Endothelial cell of umbilical vein (primary cell): ENCODE measurements around the gene ZNF681. TPM values are rescaled to one million over a fixed set of nuclear protein-coding genes. Genes with fewer than 3 reads are reported as not detected.

Experiments
- BruUV-seq: library from RNA; stranded (reverse); fragments of 400-500 nt; replicated peaks from 2 replicates; lab custom pipeline; 2021; lab: Mats Ljungman, UMichigan
- CTCF ChIA-PET: fragments of 300-600, 350-600 bp; sonication (Branson Sonifier 250); formaldehyde crosslinking; loops from one replicate; lab custom pipeline; 2021; ENCODE audit warnings: antibody characterized with exemption, inconsistent platforms; lab: Charles Lee
- POLR2A ChIA-PET: fragments of 300-600, 350-600 bp; sonication (Branson Sonifier 250); formaldehyde crosslinking; loops from one replicate; lab custom pipeline; 2021; ENCODE audit warnings: antibody characterized with exemption, inconsistent platforms; lab: Charles Lee
- DNase-seq: peaks from one replicate; pipeline ENCODE4 v3.0.0-alpha.2; 2011; ENCODE audit warnings: low read depth, low spot score
- FAIRE-seq: peaks from 2 replicates; lab custom pipeline; 2011; peaks lifted over from hg19 to GRCh38; lab: Jason Lieb, UNC
- H2AFZ ChIP-seq: 2 replicates; pipeline ENCODE4 v1.6.0; 2012; ENCODE audit warnings: low read depth, low read length, control low read depth, inconsistent platforms
- H3K27ac ChIP-seq: 2 replicates; pipeline ENCODE4 v1.5.1; 2011; ENCODE audit warnings: low read depth, mild to moderate bottlenecking, control low read depth, low read length, moderate library complexity; ENCODE audit not compliant: insufficient read depth
- H3K27me3 ChIP-seq, 2 experiments: 2 replicates each; pipeline versions ENCODE4 v1.6.0 to v1.6.1; 2011; ENCODE audit warnings: low read length in 2 of 2, mixed read lengths in 1 of 2; ENCODE audit not compliant: control insufficient read depth in 2 of 2, insufficient read depth in 2 of 2
- H3K36me3 ChIP-seq, 2 experiments: 2 replicates in 1 of 2; 3 replicates in 1 of 2; pipeline ENCODE4 v1.5.1; 2011; ENCODE audit warnings: low read length in 2 of 2, mild to moderate bottlenecking in 1 of 2, moderate library complexity in 1 of 2; ENCODE audit not compliant: control insufficient read depth in 2 of 2, insufficient read depth in 2 of 2; ENCODE audit errors: extremely low read depth in 1 of 2
- H3K4me1 ChIP-seq: 3 replicates; pipeline ENCODE4 v1.5.1; 2011; ENCODE audit warnings: mild to moderate bottlenecking, low read length; ENCODE audit not compliant: control insufficient read depth, insufficient read depth; ENCODE audit errors: extremely low read depth
- H3K4me2 ChIP-seq: 2 replicates; pipeline ENCODE4 v1.6.1; 2011; ENCODE audit warnings: low read length, control low read depth, mixed read lengths; ENCODE audit not compliant: insufficient read depth
- H3K4me3 ChIP-seq, 3 experiments: fragments of 200-600 bp in 1 of 3; sonication (generic), shearing (Covaris generic) in 1 of 3; replicated peaks in 1 of 3; 2 replicates each; pipeline ENCODE4 v1.5.1; 2011 to 2016; ENCODE audit warnings: control low read depth in 3 of 3, low read length in 3 of 3, mild to moderate bottlenecking in 2 of 3, inconsistent platforms in 1 of 3, low read depth in 1 of 3, moderate library complexity in 1 of 3; ENCODE audit not compliant: insufficient read depth in 1 of 3
- H3K79me2 ChIP-seq: 2 replicates; pipeline ENCODE4 v1.6.0; 2012; ENCODE audit warnings: low read length, inconsistent platforms; ENCODE audit not compliant: control insufficient read depth, insufficient read depth
- H3K9ac ChIP-seq: replicated peaks from 2 replicates; pipeline ENCODE3; 2011; ENCODE audit warnings: low read length, control low read depth; ENCODE audit not compliant: insufficient read depth; ENCODE audit errors: extremely low read depth
- H3K9me1 ChIP-seq: replicated peaks from 3 replicates; pipeline ENCODE4 v1.6.0; 2011; ENCODE audit warnings: mild to moderate bottlenecking, low read length; ENCODE audit not compliant: control insufficient read depth, insufficient read depth; ENCODE audit errors: extremely low read depth
- H3K9me3 ChIP-seq: replicated peaks from 2 replicates; pipeline ENCODE4 v1.5.1; 2012; ENCODE audit warnings: low read length, inconsistent platforms; ENCODE audit not compliant: control insufficient read depth, insufficient read depth
- H4K20me1 ChIP-seq: replicated peaks from 2 replicates; pipeline ENCODE3; 2011; ENCODE audit warnings: mild to moderate bottlenecking, low read length; ENCODE audit not compliant: control insufficient read depth, insufficient read depth; ENCODE audit errors: extremely low read depth
- EZH2 ChIP-seq: IDR thresholded peaks from 2 replicates; pipeline ENCODE4 v1.6.1; 2012; ENCODE audit warnings: borderline replicate concordance, low read depth, mild to moderate bottlenecking, moderate library complexity, low read length, inconsistent platforms; ENCODE audit not compliant: severe bottlenecking
- FOS ChIP-seq: IDR thresholded peaks from 2 replicates; pipeline ENCODE4 v1.6.1; 2011; ENCODE audit warnings: mild to moderate bottlenecking, low read length, moderate library complexity, borderline replicate concordance; ENCODE audit not compliant: insufficient read depth
- GATA2 ChIP-seq: IDR thresholded peaks from 2 replicates; pipeline ENCODE4 v1.7.0; 2011; ENCODE audit warnings: low read depth, mild to moderate bottlenecking, moderate library complexity, mixed read lengths, low read length; ENCODE audit not compliant: insufficient read length, insufficient read depth
- JUN ChIP-seq: IDR thresholded peaks from 2 replicates; pipeline ENCODE4 v1.6.1; 2011; ENCODE audit warnings: borderline replicate concordance, low read depth; ENCODE audit not compliant: insufficient read length, insufficient read depth
- MYC ChIP-seq: IDR thresholded peaks from one replicate; pipeline ENCODE4 v1.6.1; 2011; ENCODE audit warnings: mild to moderate bottlenecking, low read depth, low read length
- POLR2A ChIP-seq: IDR thresholded peaks from 2 replicates; pipeline ENCODE4 v1.6.1; 2012; ENCODE audit warnings: low read depth, mild to moderate bottlenecking, control low read depth, low read length
- POLR2AphosphoS5 ChIP-seq: IDR thresholded peaks from 2 replicates; pipeline ENCODE4 v1.6.1; 2012; ENCODE audit warnings: low read depth, mild to moderate bottlenecking, control low read depth, low read length, moderate library complexity; ENCODE audit not compliant: insufficient read depth
- dilution Hi-C: fragments of 300-500 bp; cut with MboI; formaldehyde crosslinking; loops from one replicate; pipeline ENCODE4 v1.15.0; 2019; ENCODE audit warnings: low sequenced_read_pairs; ENCODE audit not compliant: extremely low pct_ligation_motif_present
- intact Hi-C: fragments of 100-400 bp; cut with micrococcal nuclease; formaldehyde crosslinking; loops from one replicate; pipeline ENCODE4 v1.10.0; 2022
- polyA plus RNA-seq, 4 experiments: library from polyadenylated mRNA; depleted of rRNA in 3 of 4; stranded (reverse) in 3 of 4; unstranded in 1 of 4; fragments of >200 nt; gene quantifications; 2 replicates each; pipeline versions ENCODE4 v1.2.1 to v1.2.3, GENCODE V29; 2011 to 2012; ENCODE audit warnings: missing spikeins in 1 of 4
- total RNA-seq: library from RNA; stranded (reverse); gene quantifications from 2 replicates; pipeline ENCODE4 v1.2.3, GENCODE V29; 2021
- TF ChIP-seq, protein P1 (sequence below): IDR thresholded peaks from 2 replicates; pipeline ENCODE4 v1.6.1; 2011; ENCODE audit not compliant: insufficient read depth, insufficient read length
- TF ChIP-seq, protein P2 (sequence below), 2 donors: IDR thresholded peaks; 1 replicate in 1 of 2; 2 replicates in 1 of 2; pipeline ENCODE4 v1.5.1; 2011; ENCODE audit warnings: low read length in 2 of 2, mild to moderate bottlenecking in 2 of 2, moderate library complexity in 2 of 2, control low read depth in 1 of 2, inconsistent platforms in 1 of 2, low read depth in 1 of 2; ENCODE audit not compliant: insufficient read depth in 1 of 2; ENCODE audit errors: extremely low read depth in 1 of 2

ZNF681 gene
- total and polyA plus RNA-seq, 2 donors (not counting 3 experiments of a cell fraction or from before 2014, with no cell fraction given): 0.07 to 1.9 TPM

DNA sequence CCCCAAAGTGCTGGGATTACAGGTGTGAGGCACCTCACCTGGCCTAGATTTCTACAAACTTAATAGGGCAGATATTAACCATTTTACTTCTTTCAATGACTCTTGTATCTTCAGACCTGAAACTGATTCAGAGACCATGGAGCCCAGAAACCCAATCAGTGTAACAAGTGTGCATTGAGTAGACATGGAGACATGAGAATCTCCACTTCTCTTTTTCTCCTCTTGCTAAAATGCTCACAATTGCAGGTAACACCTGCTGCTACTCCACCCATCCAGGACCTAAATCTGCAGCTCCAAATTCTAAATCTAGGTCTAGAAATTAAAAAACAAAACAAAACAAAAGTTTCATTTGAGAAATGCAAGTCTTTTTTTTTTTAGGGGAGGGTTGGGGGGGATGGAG is 42.2 kb upstream of the ZNF681 start:
- H3K27me3 ChIP-seq: no peaks in the 10 kb centered on the region
- FAIRE-seq (no peak), DNase-seq (no peak)
- dilution Hi-C loops: no loop called here
- no peaks in the 10 kb centered on the region for H3K9me1 ChIP-seq
- CTCF ChIA-PET: no interaction called here
- H3K4me1 ChIP-seq: no peaks in the 10 kb centered on the region
- no peak for TF ChIP-seq POLR2A
- TF ChIP-seq, protein P1, sequence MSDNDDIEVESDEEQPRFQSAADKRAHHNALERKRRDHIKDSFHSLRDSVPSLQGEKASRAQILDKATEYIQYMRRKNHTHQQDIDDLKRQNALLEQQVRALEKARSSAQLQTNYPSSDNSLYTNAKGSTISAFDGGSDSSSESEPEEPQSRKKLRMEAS: no peak
- no peak overlapping the region for H3K27ac ChIP-seq
- no peaks in the 10 kb centered on the region for H3K79me2 ChIP-seq
- no peak overlapping the region for H3K4me2 ChIP-seq
- no peaks in the 10 kb centered on the region for H4K20me1 ChIP-seq
- H3K36me3 ChIP-seq: no peaks in the 10 kb centered on the region
- POLR2A ChIA-PET: no interaction called here
- no peaks in the 10 kb centered on the region for H3K9me3 ChIP-seq
- intact Hi-C loops: no loop called here
- H3K9ac ChIP-seq: no peak overlapping the region
- no peak overlapping the region for H3K4me3 ChIP-seq
- H2AFZ ChIP-seq: no peak overlapping the region
- no TSS peak for BruUV-seq

- no TSS peak for BruUV-seq
- no peak for TF ChIP-seq GATA2
- TF ChIP-seq, protein P1: no peak
- TF ChIP-seq JUN: no peak
- TF ChIP-seq, protein P2, sequence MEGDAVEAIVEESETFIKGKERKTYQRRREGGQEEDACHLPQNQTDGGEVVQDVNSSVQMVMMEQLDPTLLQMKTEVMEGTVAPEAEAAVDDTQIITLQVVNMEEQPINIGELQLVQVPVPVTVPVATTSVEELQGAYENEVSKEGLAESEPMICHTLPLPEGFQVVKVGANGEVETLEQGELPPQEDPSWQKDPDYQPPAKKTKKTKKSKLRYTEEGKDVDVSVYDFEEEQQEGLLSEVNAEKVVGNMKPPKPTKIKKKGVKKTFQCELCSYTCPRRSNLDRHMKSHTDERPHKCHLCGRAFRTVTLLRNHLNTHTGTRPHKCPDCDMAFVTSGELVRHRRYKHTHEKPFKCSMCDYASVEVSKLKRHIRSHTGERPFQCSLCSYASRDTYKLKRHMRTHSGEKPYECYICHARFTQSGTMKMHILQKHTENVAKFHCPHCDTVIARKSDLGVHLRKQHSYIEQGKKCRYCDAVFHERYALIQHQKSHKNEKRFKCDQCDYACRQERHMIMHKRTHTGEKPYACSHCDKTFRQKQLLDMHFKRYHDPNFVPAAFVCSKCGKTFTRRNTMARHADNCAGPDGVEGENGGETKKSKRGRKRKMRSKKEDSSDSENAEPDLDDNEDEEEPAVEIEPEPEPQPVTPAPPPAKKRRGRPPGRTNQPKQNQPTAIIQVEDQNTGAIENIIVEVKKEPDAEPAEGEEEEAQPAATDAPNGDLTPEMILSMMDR (IDR thresholded peaks at IDR 0.05; ENCODE audit: extremely low read depth in 1 of 2, insufficient read depth in 1 of 2, low read depth in 1 of 2, low read length in 2 of 2): no peak
- no peak for TF ChIP-seq POLR2AphosphoS5
- TF ChIP-seq POLR2A: no peak
- TF ChIP-seq EZH2: no peak
- no peak for TF ChIP-seq MYC
- no peak for TF ChIP-seq FOS
- FAIRE-seq (no peak), DNase-seq (no peak)
- no peaks in the 10 kb centered on the region for H3K79me2 ChIP-seq
- H2AFZ ChIP-seq: no peak overlapping the region
- no peaks in the 10 kb centered on the region for H4K20me1 ChIP-seq
- intact Hi-C loops (no loop called here), dilution Hi-C loops (no loop called here)
- no peak overlapping the region for H3K27ac ChIP-seq
- no peaks in the 10 kb centered on the region for H3K9me1 ChIP-seq
- H3K9me3 ChIP-seq: no peaks in the 10 kb centered on the region
- ChIA-PET CTCF (no interaction called here), POLR2A (no interaction called here)
- no peaks in the 10 kb centered on the region for H3K4me1 ChIP-seq
- no peak overlapping the region for H3K4me2 ChIP-seq
- no peak overlapping the region for H3K4me3 ChIP-seq
- H3K9ac ChIP-seq: no peak overlapping the region
- H3K36me3 ChIP-seq: no peaks in the 10 kb centered on the region
- H3K27me3 ChIP-seq: no peaks in the 10 kb centered on the region
Observed at GRCh38 chr19:23800271-23800670, 41.6 kb upstream of the ZNF681 start.
